ENCODE measurements around the gene FYB1. TPM values are rescaled to one million over a fixed set of nuclear protein-coding genes. Genes with fewer than 3 reads are reported as not detected.
A peak's percentile ranks its signal among the peaks of the same experiment; 100 is the strongest.
"Not testable (repeated sequence)": the region's sequence is repeated elsewhere in the genome, so short reads cannot be mapped to it uniquely, and the experiment has no call there.

FYB1 gene
- total RNA-seq, 1 donor from 2014 or later, result 84.9 TPM

DNA sequence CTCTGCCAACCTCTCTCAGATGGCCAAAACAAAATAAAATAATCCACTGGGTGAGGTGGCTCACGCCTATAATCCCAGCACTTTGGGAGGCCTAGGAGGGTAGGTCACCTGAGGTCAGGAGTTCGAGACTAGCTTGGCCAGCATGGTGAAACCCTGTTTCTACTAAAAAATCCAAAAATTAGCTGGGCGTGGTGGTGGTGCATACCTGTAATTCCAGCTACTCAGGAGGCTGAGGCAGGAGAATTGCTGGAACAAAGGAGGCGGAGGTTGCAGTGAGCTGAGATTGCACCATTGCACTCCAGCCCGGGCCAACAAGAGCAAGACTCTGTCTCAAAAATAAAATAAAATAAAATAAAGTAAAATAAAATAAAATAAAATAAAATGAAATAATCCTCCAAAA is 2.3 kb upstream of the FYB1 start:
- H3K27ac Mint-ChIP-seq; H3K9me3 Mint-ChIP-seq; H3K27me3 Mint-ChIP-seq; intact Hi-C loops (cut with micrococcal nuclease); H3K4me3 Mint-ChIP-seq; DNase-seq; H3K36me3 Mint-ChIP-seq (ENCODE audit: low read depth): not testable (repeated sequence)
- H3K4me1 Mint-ChIP-seq, result peaks cover 27% of the 10 kb centered on the region

GRCh38 chr5:39220280-39221030 is 1.1 kb upstream of the FYB1 start:
- no peak overlapping the region for H3K27ac Mint-ChIP-seq
- no peak for DNase-seq
- H3K4me1 Mint-ChIP-seq, result peaks cover 27% of the 10 kb centered on the region
- H3K9me3 Mint-ChIP-seq, result no peaks in the 10 kb centered on the region
- no peaks in the 10 kb centered on the region for H3K36me3 Mint-ChIP-seq (ENCODE audit: low read depth)
- H3K27me3 Mint-ChIP-seq, result no peaks in the 10 kb centered on the region
- intact Hi-C loops (cut with micrococcal nuclease), result no loop called here
- no peak overlapping the region for H3K4me3 Mint-ChIP-seq

- Mint-ChIP-seq H3K4me1 (peaks cover 40% of the 10 kb centered on the region), H3K27me3 (no peaks in the 10 kb centered on the region), H3K27ac (no peak overlapping the region), H3K36me3 (ENCODE audit: low read depth) (no peaks in the 10 kb centered on the region), H3K4me3 (peak overlapping the region; percentile 89), H3K9me3 (no peaks in the 10 kb centered on the region)
- intact Hi-C loops (cut with micrococcal nuclease), result loop anchor here (5.0 to 10.0 kb wide), 3 partner anchors 159 to 1616 kb away; partner anchors contain the start of gene RPL37
- no peak for DNase-seq
Observed at GRCh38 chr5:39218482-39219402, 621 bp downstream of the FYB1 start.

GRCh38 chr5:39217365-39218281 is 1.7 kb downstream of the FYB1 start:
- H3K27me3 Mint-ChIP-seq, result no peaks in the 10 kb centered on the region
- DNase-seq, result peak; percentile 94
- H3K9me3 Mint-ChIP-seq, result no peaks in the 10 kb centered on the region
- H3K27ac Mint-ChIP-seq, result peak overlapping the region; percentile 95
- no peaks in the 10 kb centered on the region for H3K36me3 Mint-ChIP-seq (ENCODE audit: low read depth)
- intact Hi-C loops (cut with micrococcal nuclease), result loop anchor here (1.0 to 10.0 kb wide), 9 partner anchors 17 to 1617 kb away; partner anchors contain the start of gene RPL37
- H3K4me1 Mint-ChIP-seq, result peaks cover 48% of the 10 kb centered on the region
- H3K4me3 Mint-ChIP-seq, result peak overlapping the region; percentile 89

GRCh38 chr5:39216631-39217030 is 2.7 kb downstream of the FYB1 start:
- intact Hi-C loops (cut with micrococcal nuclease), result loop anchor here (1.0 to 10.0 kb wide), 9 partner anchors 16 to 1618 kb away; partner anchors contain the start of gene RPL37
- H3K9me3 Mint-ChIP-seq, result no peaks in the 10 kb centered on the region
- no peaks in the 10 kb centered on the region for H3K27me3 Mint-ChIP-seq
- no peaks in the 10 kb centered on the region for H3K36me3 Mint-ChIP-seq (ENCODE audit: low read depth)
- H3K27ac Mint-ChIP-seq, result peak overlapping the region; percentile 95
- DNase-seq, result peak; percentile 64
- H3K4me1 Mint-ChIP-seq, result peaks cover 55% of the 10 kb centered on the region
- H3K4me3 Mint-ChIP-seq, result peak overlapping the region; percentile 89

GRCh38 chr5:39215857-39216256 is 3.5 kb downstream of the FYB1 start:
- no peaks in the 10 kb centered on the region for H3K9me3 Mint-ChIP-seq
- H3K4me1 Mint-ChIP-seq, result peaks cover 59% of the 10 kb centered on the region
- H3K36me3 Mint-ChIP-seq (ENCODE audit: low read depth), result no peaks in the 10 kb centered on the region
- intact Hi-C loops (cut with micrococcal nuclease), result loop anchor here (2.0 to 10.0 kb wide), 5 partner anchors 15 to 1619 kb away; partner anchors contain the start of gene RPL37
- peak; percentile 64 for DNase-seq
- H3K27me3 Mint-ChIP-seq, result no peaks in the 10 kb centered on the region
- peak overlapping the region; percentile 68 for H3K4me3 Mint-ChIP-seq
- H3K27ac Mint-ChIP-seq, result peak overlapping the region; percentile 90

- Mint-ChIP-seq H3K36me3 (ENCODE audit: low read depth) (no peaks in the 10 kb centered on the region), H3K27ac (peak overlapping the region; percentile 92), H3K4me3 (peak overlapping the region; percentile 68), H3K27me3 (no peaks in the 10 kb centered on the region), H3K9me3 (no peaks in the 10 kb centered on the region), H3K4me1 (peaks cover 67% of the 10 kb centered on the region)
- DNase-seq, result peak; percentile 81
- intact Hi-C loops (cut with micrococcal nuclease), result loop anchor here (5.0 to 10.0 kb wide), 4 partner anchors 162 to 1620 kb away; partner anchors contain the start of gene RPL37
Observed at GRCh38 chr5:39214912-39215709, 4.3 kb downstream of the FYB1 start.

- H3K9me3 Mint-ChIP-seq, result no peaks in the 10 kb centered on the region
- intact Hi-C loops (cut with micrococcal nuclease), result loop anchor here (1.0 to 10.0 kb wide), 6 partner anchors 36 to 1621 kb away; partner anchors contain the start of genes RICTOR and RPL37
- H3K27me3 Mint-ChIP-seq, result no peaks in the 10 kb centered on the region
- H3K27ac Mint-ChIP-seq, result peak overlapping the region; percentile 92
- H3K4me3 Mint-ChIP-seq, result peak overlapping the region; percentile 64
- peaks cover 77% of the 10 kb centered on the region for H3K4me1 Mint-ChIP-seq
- peak; percentile 78 for DNase-seq
- no peaks in the 10 kb centered on the region for H3K36me3 Mint-ChIP-seq (ENCODE audit: low read depth)
Observed at GRCh38 chr5:39213447-39214207, 5.7 kb downstream of the FYB1 start.

GRCh38 chr5:39211773-39212172 is 7.6 kb downstream of the FYB1 start:
- intact Hi-C loops (cut with micrococcal nuclease), result loop anchor here (1.0 to 10.0 kb wide), 6 partner anchors 46 to 1623 kb away; partner anchors contain the start of genes RICTOR and RPL37
- Mint-ChIP-seq H3K9me3 (no peaks in the 10 kb centered on the region), H3K27me3 (no peaks in the 10 kb centered on the region), H3K4me1 (peaks cover 78% of the 10 kb centered on the region), H3K27ac (peak overlapping the region; percentile 95), H3K36me3 (ENCODE audit: low read depth) (no peaks in the 10 kb centered on the region), H3K4me3 (peak overlapping the region; percentile 75)
- peak; percentile 85 for DNase-seq

DNA sequence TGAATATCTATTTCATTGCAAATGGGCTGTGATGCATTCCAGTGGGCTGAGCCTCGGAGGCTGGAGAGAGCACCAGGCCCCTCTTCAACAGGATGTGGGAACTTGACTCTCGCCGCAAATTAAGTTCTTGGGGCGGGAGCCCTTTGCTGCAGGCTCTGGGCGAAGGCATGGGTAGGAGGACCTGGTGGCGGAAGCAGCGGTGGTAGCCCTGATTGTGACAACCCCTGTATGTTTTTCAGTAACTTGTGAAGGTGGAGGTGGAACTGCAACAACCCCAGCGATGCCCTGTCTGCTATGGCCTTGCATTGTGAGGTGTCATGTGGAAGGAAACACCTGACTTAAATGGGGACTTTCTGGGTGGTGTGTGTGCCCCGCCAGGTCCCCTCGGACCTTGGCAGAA is 9.4 kb downstream of the FYB1 start:
- H3K27ac Mint-ChIP-seq, result peak overlapping the region; percentile 92
- intact Hi-C loops (cut with micrococcal nuclease), result loop anchor here (1.0 to 10.0 kb wide), 4 partner anchors 9 to 1625 kb away; partner anchors contain the start of gene RPL37
- peak overlapping the region; percentile 75 for H3K4me3 Mint-ChIP-seq
- H3K9me3 Mint-ChIP-seq, result no peaks in the 10 kb centered on the region
- DNase-seq, result peak; percentile 95
- H3K4me1 Mint-ChIP-seq, result peaks cover 79% of the 10 kb centered on the region
- no peaks in the 10 kb centered on the region for H3K27me3 Mint-ChIP-seq
- H3K36me3 Mint-ChIP-seq (ENCODE audit: low read depth), result no peaks in the 10 kb centered on the region

DNA sequence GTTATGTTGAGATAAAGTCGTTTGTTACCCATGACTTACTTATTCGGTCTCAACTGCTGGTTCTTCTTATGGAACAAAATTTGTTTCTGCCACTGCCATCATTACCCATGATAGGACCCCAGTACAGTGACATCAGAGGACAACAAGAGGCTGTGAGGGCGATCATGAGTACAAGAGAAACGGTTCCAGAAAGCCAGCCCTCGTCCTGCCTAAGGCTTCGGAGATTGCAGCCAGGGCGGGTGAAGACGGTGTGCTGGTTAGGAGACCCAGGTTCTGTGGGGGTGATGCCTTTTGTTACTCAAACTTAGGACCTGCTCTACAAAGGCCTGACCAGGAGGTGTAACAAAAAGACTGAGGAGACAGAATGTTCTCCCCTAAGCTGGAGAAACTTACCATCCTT is 10.9 kb downstream of the FYB1 start:
- peaks cover 77% of the 10 kb centered on the region for H3K4me1 Mint-ChIP-seq
- H3K27ac Mint-ChIP-seq, result peak overlapping the region; percentile 92
- H3K4me3 Mint-ChIP-seq, result peak overlapping the region; percentile 75
- no peaks in the 10 kb centered on the region for H3K9me3 Mint-ChIP-seq
- peak; percentile 84 for DNase-seq
- intact Hi-C loops (cut with micrococcal nuclease), result no loop called here
- H3K36me3 Mint-ChIP-seq (ENCODE audit: low read depth), result no peaks in the 10 kb centered on the region
- H3K27me3 Mint-ChIP-seq, result no peaks in the 10 kb centered on the region
